UCSD-AML1 (cell line): ENCODE results near the gene NME5.
"Not testable (repeated sequence)": the region's sequence is repeated elsewhere in the genome, so short reads cannot be mapped to it uniquely, and the experiment has no call there.

Source experiments
- DNase-seq: peaks from one replicate; lab custom pipeline; 2025; ENCODE audit not compliant: unreplicated experiment; lab: John Stamatoyannopoulos, UW

NME5 gene

GRCh38 chr5:138082033-138082432 lies 57.2 kb downstream of the NME5 start:
- DNase-seq = no peak

- no peak for DNase-seq
Measured at GRCh38 chr5:138078006-138078643, 61.1 kb downstream of the NME5 start.

- DNase-seq = peak; percentile 18
Measured at GRCh38 chr5:138077064-138077696, 62.0 kb downstream of the NME5 start.

GRCh38 chr5:138070026-138070425 lies 69.2 kb downstream of the NME5 start:
- not testable (repeated sequence) for DNase-seq

- peak; percentile 78 for DNase-seq
Measured at GRCh38 chr5:138068742-138069600, 70.3 kb downstream of the NME5 start.

- DNase-seq = no peak
Measured at GRCh38 chr5:138067945-138068344, 71.3 kb downstream of the NME5 start.
